ENCODE data around the gene TSPAN4. TPM values are rescaled to one million over a fixed set of nuclear protein-coding genes. Genes with fewer than 3 reads are reported as not detected.

TSPAN4 gene
- total RNA-seq, 2 experiments from 2014 or later: 5.2 to 6.0 TPM

DNA sequence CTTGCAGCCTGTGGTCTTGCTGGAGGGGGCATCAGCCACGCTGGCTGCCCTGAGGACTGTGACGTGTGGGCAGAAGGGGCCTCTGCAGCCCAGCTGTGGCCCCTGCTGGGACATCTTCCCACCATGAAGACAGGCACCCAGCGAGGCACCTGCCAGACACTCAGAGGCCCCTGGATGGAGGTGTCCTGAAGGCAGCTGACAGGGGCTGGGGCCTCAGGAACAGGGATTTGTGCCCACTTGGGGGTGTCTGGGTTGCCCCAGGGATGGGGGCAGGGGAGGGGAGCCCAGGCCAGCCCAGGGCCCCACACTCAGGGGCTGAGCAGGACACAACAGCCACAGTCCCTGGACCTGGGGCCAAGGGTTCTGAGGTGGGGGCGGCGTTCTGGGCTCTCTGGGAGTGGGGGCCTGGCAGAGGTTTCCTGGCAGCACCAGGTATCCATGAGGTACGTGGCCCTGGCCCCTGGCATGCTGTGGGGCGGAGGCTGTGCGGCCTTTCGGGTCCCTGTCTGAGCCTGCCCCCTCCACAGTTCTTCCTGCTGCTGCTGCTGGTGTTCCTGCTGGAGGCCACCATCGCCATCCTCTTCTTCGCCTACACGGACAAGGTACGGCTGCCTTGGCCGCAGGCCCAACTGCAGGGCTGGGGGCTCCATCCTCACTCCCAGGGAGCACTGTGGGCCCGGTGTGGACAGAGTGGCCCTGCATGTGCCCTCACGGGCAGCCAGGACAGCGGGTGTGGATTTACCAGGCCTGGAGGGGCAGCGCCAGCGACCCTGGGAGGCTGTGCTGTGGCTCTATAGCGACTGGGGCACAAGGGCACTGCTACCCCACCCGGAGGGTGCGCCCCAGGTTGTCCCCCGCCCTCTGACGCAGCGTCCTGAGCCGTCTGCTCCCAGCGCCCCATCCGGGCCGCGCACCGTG lies 21.5 kb downstream of the TSPAN4 start:
- Mint-ChIP-seq H3K36me3 (ENCODE audit: low read depth) (no peaks in the 10 kb centered on the region), H3K9me3 (ENCODE audit: low read depth) (no peaks in the 10 kb centered on the region), H3K4me3 (no peak overlapping the region), H3K27me3 (no peaks in the 10 kb centered on the region), H3K4me1 (no peaks in the 10 kb centered on the region), H3K27ac (no peak overlapping the region)
- DNase-seq (no peak), ATAC-seq (no peak)
- CTCF ChIA-PET: no interaction called here
- POLR2A ChIA-PET: no interaction called here
- intact Hi-C loops (cut with DNase I, micrococcal nuclease): no loop called here

- no peaks in the 10 kb centered on the region for H3K27me3 Mint-ChIP-seq
- ATAC-seq: no peak
- H3K9me3 Mint-ChIP-seq (ENCODE audit: low read depth): no peaks in the 10 kb centered on the region
- H3K27ac Mint-ChIP-seq: no peak overlapping the region
- DNase-seq: no peak
- CTCF ChIA-PET: no interaction called here
- no peaks in the 10 kb centered on the region for H3K36me3 Mint-ChIP-seq (ENCODE audit: low read depth)
- no peak overlapping the region for H3K4me3 Mint-ChIP-seq
- H3K4me1 Mint-ChIP-seq: no peaks in the 10 kb centered on the region
- intact Hi-C loops (cut with DNase I, micrococcal nuclease): no loop called here
- POLR2A ChIA-PET: no interaction called here
These were observed 22.2 kb downstream of the TSPAN4 start for GRCh38 chr11:864898-865297.

DNA sequence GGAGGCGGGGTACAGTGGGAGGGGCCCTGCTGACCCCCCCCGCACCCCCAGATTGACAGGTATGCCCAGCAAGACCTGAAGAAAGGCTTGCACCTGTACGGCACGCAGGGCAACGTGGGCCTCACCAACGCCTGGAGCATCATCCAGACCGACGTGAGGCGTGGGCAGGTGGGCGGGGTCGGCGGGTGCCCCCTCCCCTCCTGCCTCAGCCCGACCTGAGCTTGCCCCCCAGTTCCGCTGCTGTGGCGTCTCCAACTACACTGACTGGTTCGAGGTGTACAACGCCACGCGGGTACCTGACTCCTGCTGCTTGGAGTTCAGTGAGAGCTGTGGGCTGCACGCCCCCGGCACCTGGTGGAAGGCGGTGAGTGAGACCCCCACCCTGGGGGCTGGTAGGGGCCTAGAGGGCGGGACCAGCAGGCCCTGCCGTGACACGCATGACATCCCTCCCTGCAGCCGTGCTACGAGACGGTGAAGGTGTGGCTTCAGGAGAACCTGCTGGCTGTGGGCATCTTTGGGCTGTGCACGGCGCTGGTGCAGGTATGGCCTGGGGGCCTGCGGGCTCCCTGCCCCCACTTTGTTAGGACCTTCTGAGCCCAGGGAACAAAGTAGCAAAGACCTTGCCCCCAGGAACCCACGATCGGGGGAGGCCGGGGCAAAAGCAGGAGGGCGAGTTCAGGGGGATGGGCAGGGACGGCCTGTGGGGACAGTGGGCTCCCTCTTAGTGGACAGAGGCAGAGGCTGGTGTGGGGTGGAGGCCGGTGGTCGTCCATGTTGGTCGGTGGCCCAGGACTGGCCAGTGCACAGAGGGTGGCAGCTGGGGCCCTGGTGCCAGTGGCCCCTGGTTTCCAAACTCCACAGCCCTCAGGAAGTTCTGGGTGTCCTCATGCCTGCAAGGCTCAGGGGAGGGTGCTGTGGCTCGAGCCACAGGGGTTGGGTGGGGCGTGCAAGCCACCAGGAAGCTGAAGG lies 23.1 kb downstream of the TSPAN4 start:
- intact Hi-C loops (cut with DNase I, micrococcal nuclease): no loop called here
- ATAC-seq: no peak
- POLR2A ChIA-PET: no interaction called here

DNA sequence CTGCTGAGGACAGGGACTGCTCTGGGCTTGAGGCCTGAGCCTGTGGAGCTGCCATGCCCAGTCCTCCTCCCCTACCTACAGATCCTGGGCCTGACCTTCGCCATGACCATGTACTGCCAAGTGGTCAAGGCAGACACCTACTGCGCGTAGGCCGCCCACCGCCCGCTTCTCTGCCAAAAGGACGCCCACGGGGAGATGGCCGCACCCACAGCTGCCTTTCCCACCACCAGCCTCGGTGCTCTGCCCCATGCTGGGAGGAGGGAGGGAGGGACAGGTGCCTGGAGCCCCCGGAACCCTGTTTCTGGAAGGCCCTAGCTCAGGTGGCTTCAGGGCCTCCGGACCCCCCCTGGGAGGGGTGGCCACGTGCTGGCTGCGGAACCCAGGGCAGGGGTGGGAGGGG lies 23.8 kb downstream of the TSPAN4 start:
- Mint-ChIP-seq H3K9me3 (ENCODE audit: low read depth) (no peaks in the 10 kb centered on the region), H3K4me1 (no peaks in the 10 kb centered on the region), H3K27me3 (no peaks in the 10 kb centered on the region), H3K27ac (no peak overlapping the region), H3K36me3 (ENCODE audit: low read depth) (no peaks in the 10 kb centered on the region), H3K4me3 (no peak overlapping the region)
- ATAC-seq: no peak
- ChIA-PET POLR2A (interaction anchor here (0.6 kb wide), 1 partner anchor 10 kb away, joined by 3 read pairs; no protein-coding TSS in a partner anchor), CTCF (no interaction called here)
- intact Hi-C loops (cut with DNase I, micrococcal nuclease): no loop called here
- no peak for DNase-seq

More for the DNA sequence above, 23.1 kb downstream of the TSPAN4 start:
- Mint-ChIP-seq H3K4me1 (no peaks in the 10 kb centered on the region), H3K27ac (no peak overlapping the region), H3K27me3 (no peaks in the 10 kb centered on the region), H3K36me3 (ENCODE audit: low read depth) (no peaks in the 10 kb centered on the region), H3K4me3 (no peak overlapping the region), H3K9me3 (ENCODE audit: low read depth) (no peaks in the 10 kb centered on the region)
- DNase-seq: no peak
- CTCF ChIA-PET: no interaction called here

DNA sequence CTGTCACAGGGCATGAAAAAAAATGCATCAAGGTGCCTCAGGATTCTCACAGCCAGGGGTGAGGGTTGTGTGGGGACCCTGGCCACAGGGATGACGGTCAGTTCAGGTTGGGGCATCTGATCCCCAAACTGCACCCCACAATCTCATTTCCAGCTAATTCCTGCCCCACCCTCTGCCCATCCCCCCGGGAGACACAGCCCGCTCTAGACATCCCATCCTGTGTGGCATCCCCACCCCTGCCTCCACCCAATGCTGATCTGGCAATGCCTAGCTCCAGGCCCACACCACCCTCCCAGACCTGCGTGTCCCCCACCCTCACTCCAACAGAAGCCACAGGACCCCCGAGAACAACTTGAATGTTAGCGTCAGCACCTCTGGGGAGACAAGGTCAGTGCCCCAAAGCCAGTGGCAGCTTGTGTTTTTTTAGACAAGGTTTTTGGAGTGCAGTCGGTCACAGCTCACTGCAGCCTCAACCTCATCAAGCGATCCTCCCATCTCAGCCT lies 25.3 kb downstream of the TSPAN4 start:
- ChIA-PET CTCF (interaction anchor here (0.6 kb wide), 1 partner anchor 914 kb away, joined by 4 read pairs; no protein-coding TSS in a partner anchor), POLR2A (no interaction called here)
- no peaks in the 10 kb centered on the region for H3K4me1 Mint-ChIP-seq
- no peak overlapping the region for H3K27ac Mint-ChIP-seq
- DNase-seq: no peak
- no peaks in the 10 kb centered on the region for H3K9me3 Mint-ChIP-seq (ENCODE audit: low read depth)
- intact Hi-C loops (cut with DNase I, micrococcal nuclease): no loop called here
- no peaks in the 10 kb centered on the region for H3K27me3 Mint-ChIP-seq
- ATAC-seq: no peak
- H3K4me3 Mint-ChIP-seq: no peak overlapping the region
- H3K36me3 Mint-ChIP-seq (ENCODE audit: low read depth): no peaks in the 10 kb centered on the region

DNA sequence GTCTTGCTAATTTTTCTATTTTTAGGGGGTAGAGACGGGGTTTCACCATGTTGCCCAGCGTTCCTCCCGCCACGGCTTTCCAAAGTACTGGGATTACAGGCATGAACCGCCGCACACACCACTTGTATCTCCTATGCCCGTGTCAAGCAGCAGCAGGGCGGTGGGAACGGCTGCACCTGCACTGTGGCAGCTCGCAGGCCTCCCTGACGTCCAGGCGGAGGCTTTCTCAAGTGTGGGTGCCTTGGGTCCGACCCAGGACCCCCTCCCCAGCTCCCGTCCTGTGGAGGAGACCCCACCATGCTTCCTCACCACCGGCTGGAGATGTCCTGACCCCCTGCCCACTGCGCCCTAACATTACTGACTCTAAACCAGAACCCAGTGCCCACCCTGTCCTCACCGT lies 25.7 kb downstream of the TSPAN4 start:
- Mint-ChIP-seq H3K27me3 (no peaks in the 10 kb centered on the region), H3K4me1 (no peaks in the 10 kb centered on the region), H3K27ac (no peak overlapping the region), H3K9me3 (ENCODE audit: low read depth) (no peaks in the 10 kb centered on the region), H3K36me3 (ENCODE audit: low read depth) (peaks cover under 1% of the 10 kb centered on the region), H3K4me3 (no peak overlapping the region)
- intact Hi-C loops (cut with DNase I, micrococcal nuclease): no loop called here
- no peak for DNase-seq
- CTCF ChIA-PET: interaction anchor here (0.6 kb wide), 1 partner anchor 913 kb away, joined by 4 read pairs; no protein-coding TSS in a partner anchor
- POLR2A ChIA-PET: no interaction called here
- ATAC-seq: no peak

GRCh38 chr11:868802-869201 lies 26.1 kb downstream of the TSPAN4 start:
- ATAC-seq (no peak), DNase-seq (no peak)
- Mint-ChIP-seq H3K9me3 (ENCODE audit: low read depth) (no peaks in the 10 kb centered on the region), H3K4me1 (no peaks in the 10 kb centered on the region), H3K36me3 (ENCODE audit: low read depth) (peaks cover 4% of the 10 kb centered on the region), H3K27me3 (no peaks in the 10 kb centered on the region), H3K4me3 (no peak overlapping the region), H3K27ac (no peak overlapping the region)
- intact Hi-C loops (cut with DNase I, micrococcal nuclease): no loop called here
- ChIA-PET POLR2A (no interaction called here), CTCF (no interaction called here)

DNA sequence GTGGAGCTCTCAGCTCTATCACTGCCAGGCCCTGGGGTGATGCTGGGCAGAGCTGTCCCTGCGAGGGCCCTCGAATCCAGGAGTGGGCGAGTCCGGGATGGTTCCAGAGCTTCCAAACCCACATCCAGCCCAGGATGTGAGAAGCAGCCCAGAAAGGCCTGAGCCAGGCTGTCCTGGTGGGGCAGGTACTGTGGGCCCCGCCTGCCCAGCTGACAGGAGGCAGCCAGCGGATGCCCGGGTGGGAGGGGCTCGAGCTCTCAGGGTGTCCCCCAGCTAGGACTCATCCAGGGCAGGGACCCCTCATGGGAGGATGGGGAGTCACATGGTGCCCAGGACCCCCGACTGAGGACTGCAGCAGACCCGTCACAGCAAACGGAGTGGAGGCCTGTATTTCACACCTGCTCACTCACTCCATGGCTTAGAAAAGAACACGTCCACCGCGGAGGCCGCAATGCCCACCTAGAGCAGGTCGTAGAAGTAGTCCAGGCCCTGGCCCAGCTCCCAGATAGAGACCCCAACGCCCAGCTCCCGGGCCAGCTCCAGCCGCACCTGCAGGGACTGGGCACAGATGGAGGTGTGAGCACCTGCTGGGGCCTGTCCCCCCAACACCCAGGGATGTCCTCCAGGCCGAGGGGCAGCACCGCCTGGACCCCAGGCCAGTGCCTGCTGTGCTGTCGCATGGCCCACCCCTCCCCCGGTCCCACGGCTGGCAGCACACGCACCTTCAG lies 26.9 kb downstream of the TSPAN4 start:
- peaks cover 7% of the 10 kb centered on the region for H3K36me3 Mint-ChIP-seq (ENCODE audit: low read depth)
- H3K9me3 Mint-ChIP-seq (ENCODE audit: low read depth): no peaks in the 10 kb centered on the region
- ATAC-seq (no peak), DNase-seq (no peak)
- ChIA-PET CTCF (interaction anchor here (0.6 kb wide), 1 partner anchor 22 kb away, joined by 3 read pairs; no protein-coding TSS in a partner anchor), POLR2A (no interaction called here)
- no peaks in the 10 kb centered on the region for H3K4me1 Mint-ChIP-seq
- H3K4me3 Mint-ChIP-seq: no peak overlapping the region
- intact Hi-C loops (cut with DNase I, micrococcal nuclease): no loop called here
- H3K27me3 Mint-ChIP-seq: no peaks in the 10 kb centered on the region
- H3K27ac Mint-ChIP-seq: no peak overlapping the region

DNA sequence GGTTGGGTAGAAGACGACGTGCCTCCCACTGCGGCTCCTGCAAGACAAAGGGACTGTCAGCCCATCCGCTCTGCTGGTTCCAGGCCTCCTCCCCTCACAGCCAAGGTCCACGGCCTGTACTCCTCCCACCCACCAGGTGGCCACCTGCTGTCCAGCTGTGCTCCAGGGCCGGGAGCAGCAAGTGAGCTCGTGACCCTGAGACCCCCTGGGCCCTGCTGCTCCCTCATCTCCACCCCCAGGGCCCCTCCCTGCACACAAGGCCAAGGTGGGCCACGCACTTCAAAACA lies 27.4 kb downstream of the TSPAN4 start:
- no peak overlapping the region for H3K4me3 Mint-ChIP-seq
- no peak for DNase-seq

DNA sequence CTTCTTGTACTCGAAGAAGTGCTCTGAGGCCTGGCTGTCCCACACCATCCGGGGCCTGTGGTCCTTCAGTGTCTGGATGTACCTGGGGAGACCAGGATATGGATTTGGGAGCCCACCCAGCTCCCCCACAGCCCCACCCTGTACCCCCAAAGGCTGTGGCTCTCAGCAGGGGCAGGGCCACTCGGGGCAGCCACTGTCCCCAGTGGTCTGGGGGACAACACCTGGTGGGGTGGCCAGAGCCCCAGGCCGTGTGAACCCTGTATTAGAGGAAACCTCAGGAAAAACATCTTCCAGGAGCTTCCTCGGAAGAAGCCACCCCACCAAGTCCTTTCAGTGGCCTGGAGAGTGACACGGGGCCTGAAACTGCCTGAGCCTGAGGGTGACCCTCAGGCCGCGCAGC lies 27.8 kb downstream of the TSPAN4 start:
- Mint-ChIP-seq H3K4me3 (no peak overlapping the region), H3K4me1 (no peaks in the 10 kb centered on the region), H3K27ac (no peak overlapping the region), H3K9me3 (ENCODE audit: low read depth) (no peaks in the 10 kb centered on the region), H3K36me3 (ENCODE audit: low read depth) (peaks cover 8% of the 10 kb centered on the region), H3K27me3 (no peaks in the 10 kb centered on the region)
- POLR2A ChIA-PET: no interaction called here
- DNase-seq: no peak
- CTCF ChIA-PET: interaction anchor here (0.6 kb wide), 1 partner anchor 121 kb away, joined by 3 read pairs; no protein-coding TSS in a partner anchor
- intact Hi-C loops (cut with DNase I, micrococcal nuclease): no loop called here
- no peak for ATAC-seq

More for the DNA sequence above, 27.4 kb downstream of the TSPAN4 start:
- no peaks in the 10 kb centered on the region for H3K9me3 Mint-ChIP-seq (ENCODE audit: low read depth)
- H3K27me3 Mint-ChIP-seq: no peaks in the 10 kb centered on the region
- no peaks in the 10 kb centered on the region for H3K4me1 Mint-ChIP-seq
- ChIA-PET CTCF (interaction anchor here (0.6 kb wide), 1 partner anchor 120 kb away, joined by 3 read pairs; no protein-coding TSS in a partner anchor), POLR2A (no interaction called here)
- intact Hi-C loops (cut with DNase I, micrococcal nuclease): no loop called here
- ATAC-seq: no peak
- H3K27ac Mint-ChIP-seq: no peak overlapping the region
- H3K36me3 Mint-ChIP-seq (ENCODE audit: low read depth): peaks cover 8% of the 10 kb centered on the region

- intact Hi-C loops (cut with DNase I, micrococcal nuclease): no loop called here
- DNase-seq: no peak
- peaks cover 10% of the 10 kb centered on the region for H3K36me3 Mint-ChIP-seq (ENCODE audit: low read depth)
- H3K9me3 Mint-ChIP-seq (ENCODE audit: low read depth): no peaks in the 10 kb centered on the region
- no peaks in the 10 kb centered on the region for H3K4me1 Mint-ChIP-seq
- no peak overlapping the region for H3K4me3 Mint-ChIP-seq
- H3K27me3 Mint-ChIP-seq: no peaks in the 10 kb centered on the region
- ChIA-PET CTCF (no interaction called here), POLR2A (no interaction called here)
- ATAC-seq: no peak
- H3K27ac Mint-ChIP-seq: no peak overlapping the region
These were observed 28.8 kb downstream of the TSPAN4 start for GRCh38 chr11:871472-871871.
